Brain microvascular endothelial cell (primary cell): ENCODE results near the gene RNASEH2B.

Experiments
- DNase-seq: peaks from one replicate; pipeline ENCODE4 v3.0.0-alpha.2; 2020
- H3K27ac ChIP-seq: fragments of 250-450 bp; sonication (Bioruptor Pico); 2 replicates; pipeline ENCODE4 v1.5.1; 2020; ENCODE audit warnings: mild to moderate bottlenecking, moderate library complexity
- H3K27me3 ChIP-seq: fragments of 250-450 bp; sonication (Bioruptor Pico); replicated peaks from 2 replicates; pipeline ENCODE4 v1.5.1; 2020; ENCODE audit warnings: mild to moderate bottlenecking
- H3K36me3 ChIP-seq: fragments of 250-450 bp; sonication (Bioruptor Pico); replicated peaks from 2 replicates; pipeline ENCODE4 v1.5.1; 2020; ENCODE audit warnings: mild to moderate bottlenecking
- H3K4me3 ChIP-seq: 2 replicates; pipeline ENCODE4 v1.5.1; 2011; ENCODE audit warnings: low read depth, mild to moderate bottlenecking, control low read depth, low read length, moderate library complexity
- CTCF ChIP-seq: IDR thresholded peaks from 2 replicates; pipeline ENCODE4 v1.5.1; 2011; ENCODE audit warnings: low read depth, mild to moderate bottlenecking, moderate library complexity, low read length, control low read depth, inconsistent platforms; ENCODE audit errors: missing control alignments
- in situ Hi-C: cut with HindIII; loops from 2 replicates; pipeline ENCODE4 v1.10.0; 2017; ENCODE audit warnings: low sequenced_read_pairs, low pct_ligation_motif_present

RNASEH2B gene

GRCh38 chr13:51000061-51000460 lies 90.5 kb downstream of the RNASEH2B start:
- H3K27me3 ChIP-seq: no peaks in the 10 kb centered on the region
- H3K27ac ChIP-seq: no peak overlapping the region
- no peaks in the 10 kb centered on the region for H3K36me3 ChIP-seq
- no peak overlapping the region for H3K4me3 ChIP-seq
- in situ Hi-C loops: no loop called here
- no peak for TF ChIP-seq CTCF
- DNase-seq: no peak

GRCh38 chr13:51000571-51001260 lies 91.1 kb downstream of the RNASEH2B start:
- Histone ChIP-seq H3K27ac (no peak overlapping the region), H3K4me3 (no peak overlapping the region), H3K36me3 (no peaks in the 10 kb centered on the region), H3K27me3 (no peaks in the 10 kb centered on the region)
- in situ Hi-C loops: no loop called here
- no peak for DNase-seq
- no peak for TF ChIP-seq CTCF

- Histone ChIP-seq H3K36me3 (no peaks in the 10 kb centered on the region), H3K4me3 (no peak overlapping the region), H3K27me3 (no peaks in the 10 kb centered on the region), H3K27ac (no peak overlapping the region)
- no peak for TF ChIP-seq CTCF
- in situ Hi-C loops: no loop called here
- DNase-seq: no peak
Measured at GRCh38 chr13:51001335-51001734, 91.7 kb downstream of the RNASEH2B start.

- Histone ChIP-seq H3K27me3 (no peaks in the 10 kb centered on the region), H3K4me3 (no peak overlapping the region), H3K27ac (no peak overlapping the region), H3K36me3 (no peaks in the 10 kb centered on the region)
- DNase-seq: no peak
- in situ Hi-C loops: no loop called here
- TF ChIP-seq CTCF: no peak
Measured at GRCh38 chr13:51002736-51003135, 93.1 kb downstream of the RNASEH2B start.

- TF ChIP-seq CTCF: no peak
- H3K4me3 ChIP-seq: no peak overlapping the region
- no peaks in the 10 kb centered on the region for H3K36me3 ChIP-seq
Measured at GRCh38 chr13:51003642-51004041, 94.1 kb downstream of the RNASEH2B start.

More at GRCh38 chr13:51003642-51004041, 94.1 kb downstream of the RNASEH2B start:
- Histone ChIP-seq H3K27me3 (no peaks in the 10 kb centered on the region), H3K27ac (no peak overlapping the region)
- in situ Hi-C loops: no loop called here
- no peak for DNase-seq
